Body of pancreas (tissue), 4 donors: Measurements from ENCODE around the gene ENDOD1. TPM values are rescaled to one million over a fixed set of nuclear protein-coding genes. Genes with fewer than 3 reads are reported as not detected.

Experiments
- ATAC-seq: fragments of 150-250 bp; one replicate; pipeline ENCODE4 v1.9.1; 2016
- DNase-seq, 4 donors: peaks; one replicate each; pipeline ENCODE4 v3.0.0-alpha.2; 2019
- H3K27ac ChIP-seq, 4 donors: fragments of 200-600 bp; sonication (generic); 1 replicate in 3 of 4; 2 replicates in 1 of 4; pipeline versions ENCODE4 v1.5.1 to v1.6.1; 2016 to 2019; ENCODE audit warnings: mild to moderate bottlenecking in 1 of 4, mixed read lengths in 1 of 4, moderate library complexity in 1 of 4
- H3K27me3 ChIP-seq, 2 donors: fragments of 200-600 bp; sonication (generic); one replicate each; pipeline ENCODE4 v1.6.0; 2016; ENCODE audit warnings: mild to moderate bottlenecking in 1 of 2
- H3K36me3 ChIP-seq, 2 donors: fragments of 200-600 bp; sonication (generic); replicated peaks in 1 of 2; 2 replicates each; pipeline ENCODE4 v1.5.1; 2016; ENCODE audit warnings: low read depth in 2 of 2; ENCODE audit not compliant: insufficient read depth in 1 of 2
- H3K4me1 ChIP-seq: fragments of 200-600 bp; sonication (generic); one replicate; pipeline ENCODE4 v1.6.0; 2016
- H3K4me3 ChIP-seq, 2 donors: fragments of 200-600 bp; sonication (generic); 1 replicate in 1 of 2; 2 replicates in 1 of 2; pipeline ENCODE4 v1.5.1; 2016 to 2019
- H3K9me3 ChIP-seq, 3 donors: fragments of 200-600 bp; sonication (generic); 1 replicate in 2 of 3; 2 replicates in 1 of 3; pipeline ENCODE4 v1.5.1; 2016
- CTCF ChIP-seq, 7 experiments: fragments of 450-650 bp in 4 of 7; fragments of 200-600 bp in 3 of 7; sonication (generic) in 3 of 7; IDR thresholded peaks; one replicate each; pipeline ENCODE4 v1.5.1; 2016 to 2019; ENCODE audit warnings: antibody characterized with exemption in 7 of 7
- POLR2A ChIP-seq, 3 donors: fragments of 450-650 bp; IDR thresholded peaks; one replicate each; pipeline ENCODE4 v1.6.1; 2016; ENCODE audit warnings: antibody characterized with exemption in 3 of 3, mild to moderate bottlenecking in 2 of 3
- WGBS, 2 donors: methylation state at CpG; one replicate each; pipeline ENCODE4 v1.1.5; 2017; 5-methylcytosine and 5-hydroxymethylcytosine counted together
- intact Hi-C: fragments of 100-400 bp; cut with DNase I; formaldehyde crosslinking; loops from one replicate; pipeline ENCODE4 v1.15.1; 2023
- total RNA-seq, 2 donors: library from RNA; depleted of rRNA; stranded (reverse); fragments of >200 nt; gene quantifications; one replicate each; pipeline ENCODE4 v1.1.0, GENCODE V29; 2016

The ENDOD1 gene
- total RNA-seq, 2 donors from 2014 or later = 8.6 to 13.7 TPM

GRCh38 chr11:95157824-95158223, 68.2 kb downstream of the ENDOD1 start:
- intact Hi-C loops = loop anchor here (5.0 kb wide), 2 partner anchors 544 to 599 kb away; no protein-coding TSS in a partner anchor
- Histone ChIP-seq H3K27me3 (no peaks in the 10 kb centered on the region), H3K27ac (no peak overlapping the region), H3K9me3 (no peaks in the 10 kb centered on the region), H3K4me1 (no peaks in the 10 kb centered on the region), H3K4me3 (no peak overlapping the region), H3K36me3 (no peaks in the 10 kb centered on the region)
- TF ChIP-seq POLR2A (IDR thresholded peaks at IDR 0.05) = no peak
- TF ChIP-seq CTCF (IDR thresholded peaks at IDR 0.05) = no peak
- WGBS, 2 donors = 71 to 89% methylated on average over 1 of the region's 1 CpG
- ATAC-seq (no peak), DNase-seq (no peak)

- TF ChIP-seq CTCF (IDR thresholded peaks at IDR 0.05) = no peak
- no peak for TF ChIP-seq POLR2A (IDR thresholded peaks at IDR 0.05)
- Histone ChIP-seq H3K27me3 (no peaks in the 10 kb centered on the region), H3K4me3 (no peak overlapping the region), H3K4me1 (no peaks in the 10 kb centered on the region), H3K27ac (no peak overlapping the region), H3K36me3 (no peaks in the 10 kb centered on the region), H3K9me3 (no peaks in the 10 kb centered on the region)
- intact Hi-C loops = no loop called here
- no peak for ATAC-seq
- no peak for DNase-seq
- WGBS, 2 donors = 91% methylated on average over 1 of the region's 1 CpG
Measured at GRCh38 chr11:95161248-95161647, 71.6 kb downstream of the ENDOD1 start.

GRCh38 chr11:95163106-95163505, 73.5 kb downstream of the ENDOD1 start:
- H3K9me3 ChIP-seq = no peaks in the 10 kb centered on the region
- H3K36me3 ChIP-seq = no peaks in the 10 kb centered on the region
- no peak overlapping the region for H3K27ac ChIP-seq
- no peaks in the 10 kb centered on the region for H3K27me3 ChIP-seq
- no peak overlapping the region for H3K4me3 ChIP-seq
- 59 to 67% methylated on average over 4 of the region's 4 CpGs for WGBS, 2 donors
- ATAC-seq (no peak), DNase-seq (no peak)
- no peaks in the 10 kb centered on the region for H3K4me1 ChIP-seq
- intact Hi-C loops = no loop called here
- TF ChIP-seq CTCF (IDR thresholded peaks at IDR 0.05) = no peak
- no peak for TF ChIP-seq POLR2A (IDR thresholded peaks at IDR 0.05)

GRCh38 chr11:95165638-95166037, 76.0 kb downstream of the ENDOD1 start:
- H3K36me3 ChIP-seq = no peaks in the 10 kb centered on the region
- no peaks in the 10 kb centered on the region for H3K9me3 ChIP-seq
- TF ChIP-seq POLR2A (IDR thresholded peaks at IDR 0.05) (no peak), CTCF (IDR thresholded peaks at IDR 0.05) (no peak)
- H3K4me3 ChIP-seq = no peak overlapping the region
- no peak for ATAC-seq
- intact Hi-C loops = no loop called here
- H3K27ac ChIP-seq = no peak overlapping the region
- DNase-seq = no peak
- H3K27me3 ChIP-seq = no peaks in the 10 kb centered on the region
- no peaks in the 10 kb centered on the region for H3K4me1 ChIP-seq

GRCh38 chr11:95166781-95167180, 77.1 kb downstream of the ENDOD1 start:
- H3K27me3 ChIP-seq = no peaks in the 10 kb centered on the region
- no peak overlapping the region for H3K4me3 ChIP-seq
- DNase-seq (no peak), ATAC-seq (no peak)
- TF ChIP-seq CTCF (IDR thresholded peaks at IDR 0.05) (no peak), POLR2A (IDR thresholded peaks at IDR 0.05) (no peak)
- WGBS, 2 donors = 85 to 97% methylated on average over 2 of the region's 2 CpGs
- H3K9me3 ChIP-seq = no peaks in the 10 kb centered on the region
- no peak overlapping the region for H3K27ac ChIP-seq
- intact Hi-C loops = no loop called here
- H3K36me3 ChIP-seq = no peaks in the 10 kb centered on the region
- H3K4me1 ChIP-seq = no peaks in the 10 kb centered on the region
